Ramos (cell line): ENCODE data around the gene PCBP3.

Experiments
- in situ Hi-C: fragments of 300-500 bp; cut with MboI; formaldehyde crosslinking; loops from one replicate; pipeline ENCODE4 v1.14.3; 2022; ENCODE audit warnings: low sequenced_read_pairs; ENCODE audit not compliant: unreplicated experiment

Gene PCBP3

GRCh38 chr21:45931397-45931969 is 288.0 kb downstream of the PCBP3 start:
- in situ Hi-C loops, result no loop called here

- in situ Hi-C loops, result no loop called here
Measured at GRCh38 chr21:45932922-45933502, 289.5 kb downstream of the PCBP3 start.

GRCh38 chr21:45934085-45934484 is 290.6 kb downstream of the PCBP3 start:
- in situ Hi-C loops, result no loop called here

- in situ Hi-C loops, result no loop called here
Measured at GRCh38 chr21:45934554-45934953, 291.0 kb downstream of the PCBP3 start.

- in situ Hi-C loops, result no loop called here
Measured at GRCh38 chr21:45935628-45936027, 292.1 kb downstream of the PCBP3 start.

GRCh38 chr21:45937721-45938452 is 294.4 kb downstream of the PCBP3 start:
- in situ Hi-C loops, result no loop called here

- in situ Hi-C loops, result no loop called here
Measured at GRCh38 chr21:45938453-45938755, 294.9 kb downstream of the PCBP3 start.

GRCh38 chr21:45938811-45939520 is 295.4 kb downstream of the PCBP3 start:
- in situ Hi-C loops, result no loop called here

- in situ Hi-C loops, result no loop called here
Measured at GRCh38 chr21:45939521-45940045, 296.1 kb downstream of the PCBP3 start.

- in situ Hi-C loops, result no loop called here
Measured at GRCh38 chr21:45940091-45940490, 296.6 kb downstream of the PCBP3 start.

GRCh38 chr21:45940621-45941337 is 297.3 kb downstream of the PCBP3 start:
- in situ Hi-C loops, result no loop called here

- in situ Hi-C loops, result no loop called here
Measured at GRCh38 chr21:45941338-45941710, 297.8 kb downstream of the PCBP3 start.

- in situ Hi-C loops, result no loop called here
Measured at GRCh38 chr21:45941717-45942546, 298.4 kb downstream of the PCBP3 start.

- in situ Hi-C loops, result no loop called here
Measured at GRCh38 chr21:45942755-45943629, 299.5 kb downstream of the PCBP3 start.

- in situ Hi-C loops, result no loop called here
Measured at GRCh38 chr21:45943630-45944540, 300.4 kb downstream of the PCBP3 start.

- in situ Hi-C loops, result no loop called here
Measured at GRCh38 chr21:45944601-45945000, 301.1 kb downstream of the PCBP3 start.

- in situ Hi-C loops, result no loop called here
Measured at GRCh38 chr21:45945066-45945867, 301.7 kb downstream of the PCBP3 start.
